OCI-LY7 (cell line): ENCODE measurements around the gene SRRM5. TPM values are rescaled to one million over a fixed set of nuclear protein-coding genes. Genes with fewer than 3 reads are reported as not detected.

Source experiments
- BruUV-seq: library from RNA; stranded (reverse); fragments of 400-500 nt; replicated peaks from 2 replicates; lab custom pipeline; 2021; lab: Mats Ljungman, UMichigan
- CTCF ChIA-PET: fragments of 300-600 bp; sonication (Branson Sonifier 250); formaldehyde crosslinking; loops from one replicate; lab custom pipeline; 2022; ENCODE audit warnings: antibody characterized with exemption; ENCODE audit not compliant: unreplicated experiment; lab: Charles Lee
- POLR2A ChIA-PET: fragments of 300-600 bp; sonication (Branson Sonifier 250); formaldehyde crosslinking; loops from one replicate; lab custom pipeline; 2022; ENCODE audit warnings: antibody characterized with exemption; lab: Charles Lee
- DNase-seq: peaks from one replicate; pipeline ENCODE4 v3.0.0-alpha.2; 2015; ENCODE audit warnings: low spot score
- H2AFZ ChIP-seq: fragments of 200-600 bp; sonication (generic), shearing (Covaris generic); 2 replicates; pipeline ENCODE4 v1.6.1; 2014; ENCODE audit warnings: mild to moderate bottlenecking, antibody characterized with exemption, low read length, moderate library complexity
- H3K27ac ChIP-seq: fragments of 200-600 bp; sonication (generic); 2 replicates; pipeline ENCODE4 v1.5.1; 2014; ENCODE audit warnings: mixed run types, low read depth, mild to moderate bottlenecking, moderate library complexity, low read length, inconsistent platforms; ENCODE audit not compliant: poor library complexity, severe bottlenecking
- H3K36me3 ChIP-seq: fragments of 200-600 bp; sonication (generic); 2 replicates; pipeline ENCODE4 v1.6.1; 2014; ENCODE audit warnings: mild to moderate bottlenecking, antibody characterized with exemption, low read length, moderate library complexity, mixed read lengths; ENCODE audit not compliant: insufficient read depth
- H3K4me1 ChIP-seq: fragments of 200-600 bp; sonication (generic); 2 replicates; pipeline ENCODE4 v1.5.1; 2014; ENCODE audit warnings: mild to moderate bottlenecking, low read length; ENCODE audit not compliant: insufficient read depth, poor library complexity, severe bottlenecking
- H3K4me2 ChIP-seq: fragments of 200-600 bp; sonication (generic); 2 replicates; pipeline ENCODE4 v1.6.1; 2014; ENCODE audit warnings: mild to moderate bottlenecking, low read length
- H3K4me3 ChIP-seq: fragments of 200-600 bp; sonication (generic); 2 replicates; pipeline ENCODE4 v1.5.1; 2014; ENCODE audit warnings: mild to moderate bottlenecking, low read depth, low read length; ENCODE audit not compliant: poor library complexity, severe bottlenecking
- H3K79me2 ChIP-seq: fragments of 200-600 bp; sonication (generic); 2 replicates; pipeline ENCODE4 v1.6.1; 2016; ENCODE audit warnings: low read depth, mild to moderate bottlenecking, low read length, moderate library complexity, mixed read lengths; ENCODE audit not compliant: insufficient read depth
- H3K9me2 ChIP-seq: fragments of 200-600 bp; sonication (generic); 2 replicates; pipeline ENCODE4 v1.6.1; 2016; ENCODE audit warnings: mild to moderate bottlenecking, low read length, mixed read lengths; ENCODE audit not compliant: insufficient read depth
- H3K9me3 ChIP-seq: fragments of 200-600 bp; sonication (generic); 2 replicates; pipeline ENCODE4 v1.6.1; 2014; ENCODE audit warnings: mild to moderate bottlenecking, mixed run types, low read length, mixed read lengths
- H4K20me1 ChIP-seq: fragments of 200-600 bp; sonication (generic); 2 replicates; pipeline ENCODE4 v1.6.1; 2014; ENCODE audit warnings: mild to moderate bottlenecking, antibody characterized with exemption, low read length, moderate library complexity, mixed read lengths; ENCODE audit not compliant: insufficient read depth
- EZH2phosphoT487 ChIP-seq: fragments of 200-600 bp; sonication (generic); IDR thresholded peaks from 2 replicates; pipeline ENCODE4 v1.6.1; 2018; ENCODE audit warnings: low read depth, borderline replicate concordance, mild to moderate bottlenecking, mixed run types, antibody characterized with exemption, low read length, moderate library complexity, mixed read lengths
- intact Hi-C: fragments of 100-400 bp; cut with micrococcal nuclease; formaldehyde crosslinking; loops from one replicate; pipeline ENCODE4 v1.10.0; 2022; ENCODE audit not compliant: unreplicated experiment
- total RNA-seq, 2 experiments: library from RNA; depleted of rRNA in 1 of 2; stranded (reverse); fragments of >200 nt in 1 of 2; shearing (Covaris generic) in 1 of 2; gene quantifications; 2 replicates each; pipeline ENCODE4 v1.2.3, GENCODE V29; 2014 to 2022
- TF ChIP-seq, protein P1 (sequence below): fragments of 200-600 bp; sonication (generic); conservative IDR thresholded peaks from 2 replicates; pipeline ENCODE4 v1.5.1; 2014; ENCODE audit warnings: mild to moderate bottlenecking, antibody characterized with exemption, low read length, moderate library complexity, mixed read lengths

The SRRM5 gene
- total RNA-seq, 2 experiments from 2014 or later = 0.61 to 0.73 TPM

DNA sequence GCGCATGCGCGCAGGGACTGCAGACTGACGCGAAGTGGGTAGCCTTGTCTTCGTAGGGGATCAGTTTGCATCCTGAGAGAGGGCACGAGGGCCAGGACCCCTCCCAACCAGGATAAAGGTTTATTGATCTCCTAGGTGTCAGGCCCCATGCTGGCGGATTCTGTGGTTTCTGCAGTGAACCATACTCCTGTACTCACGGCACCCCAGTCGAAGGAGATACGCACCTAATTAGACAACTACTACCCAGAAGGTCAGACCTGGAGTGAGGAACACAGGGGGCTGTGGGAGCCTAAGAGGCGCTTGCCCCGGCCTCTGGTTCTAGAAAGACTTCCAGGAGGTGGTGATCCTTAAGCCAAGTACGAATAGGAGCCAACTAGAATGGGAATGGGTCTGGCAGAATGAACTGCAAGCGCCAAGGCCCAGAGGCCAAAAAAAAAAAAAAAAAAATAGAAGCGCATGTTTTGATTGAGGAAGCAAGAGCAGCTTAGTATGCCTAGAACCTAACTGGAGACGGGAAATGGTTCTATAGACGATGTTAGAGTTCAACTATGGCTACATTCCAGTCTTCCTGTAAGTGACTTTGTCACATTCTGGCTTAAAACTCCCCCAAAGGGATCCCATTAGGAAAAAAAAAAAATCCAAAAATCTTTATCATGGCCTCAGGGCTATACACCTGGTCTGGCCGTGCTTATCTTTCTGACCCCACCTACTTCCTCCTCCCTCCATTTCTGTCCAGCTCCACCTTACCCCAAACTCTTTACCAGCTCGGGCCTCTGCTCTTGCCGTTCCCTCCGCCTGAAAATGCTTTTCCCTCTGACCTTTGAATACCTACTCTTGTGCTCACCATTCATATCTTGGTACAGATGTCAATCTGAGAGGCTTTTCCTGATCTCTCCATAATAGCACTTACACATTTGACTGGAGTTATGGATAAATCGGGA, 8.4 kb downstream of the SRRM5 start:
- intact Hi-C loops = no loop called here
- peak overlapping the region; percentile 12; the same call in 1 of the 2 replicates for H2AFZ ChIP-seq
- H3K4me1 ChIP-seq = peaks cover 19% of the 10 kb centered on the region
- peak overlapping the region; percentile 79 for H3K27ac ChIP-seq
- no peaks in the 10 kb centered on the region for H3K9me2 ChIP-seq
- H3K79me2 ChIP-seq = peaks cover 42% of the 10 kb centered on the region
- peak overlapping the region; percentile 89 for H3K4me2 ChIP-seq
- H3K4me3 ChIP-seq = peak overlapping the region; percentile 72
- POLR2A ChIA-PET = no interaction called here
- no peaks in the 10 kb centered on the region for H3K36me3 ChIP-seq
- no peaks in the 10 kb centered on the region for H3K9me3 ChIP-seq
- CTCF ChIA-PET = no interaction called here
- TF ChIP-seq EZH2phosphoT487 = no peak
- TF ChIP-seq, protein P1, sequence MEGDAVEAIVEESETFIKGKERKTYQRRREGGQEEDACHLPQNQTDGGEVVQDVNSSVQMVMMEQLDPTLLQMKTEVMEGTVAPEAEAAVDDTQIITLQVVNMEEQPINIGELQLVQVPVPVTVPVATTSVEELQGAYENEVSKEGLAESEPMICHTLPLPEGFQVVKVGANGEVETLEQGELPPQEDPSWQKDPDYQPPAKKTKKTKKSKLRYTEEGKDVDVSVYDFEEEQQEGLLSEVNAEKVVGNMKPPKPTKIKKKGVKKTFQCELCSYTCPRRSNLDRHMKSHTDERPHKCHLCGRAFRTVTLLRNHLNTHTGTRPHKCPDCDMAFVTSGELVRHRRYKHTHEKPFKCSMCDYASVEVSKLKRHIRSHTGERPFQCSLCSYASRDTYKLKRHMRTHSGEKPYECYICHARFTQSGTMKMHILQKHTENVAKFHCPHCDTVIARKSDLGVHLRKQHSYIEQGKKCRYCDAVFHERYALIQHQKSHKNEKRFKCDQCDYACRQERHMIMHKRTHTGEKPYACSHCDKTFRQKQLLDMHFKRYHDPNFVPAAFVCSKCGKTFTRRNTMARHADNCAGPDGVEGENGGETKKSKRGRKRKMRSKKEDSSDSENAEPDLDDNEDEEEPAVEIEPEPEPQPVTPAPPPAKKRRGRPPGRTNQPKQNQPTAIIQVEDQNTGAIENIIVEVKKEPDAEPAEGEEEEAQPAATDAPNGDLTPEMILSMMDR = no peak
- TSS peak; percentile 59 for BruUV-seq
- H4K20me1 ChIP-seq = no peaks in the 10 kb centered on the region
- DNase-seq = no peak

DNA sequence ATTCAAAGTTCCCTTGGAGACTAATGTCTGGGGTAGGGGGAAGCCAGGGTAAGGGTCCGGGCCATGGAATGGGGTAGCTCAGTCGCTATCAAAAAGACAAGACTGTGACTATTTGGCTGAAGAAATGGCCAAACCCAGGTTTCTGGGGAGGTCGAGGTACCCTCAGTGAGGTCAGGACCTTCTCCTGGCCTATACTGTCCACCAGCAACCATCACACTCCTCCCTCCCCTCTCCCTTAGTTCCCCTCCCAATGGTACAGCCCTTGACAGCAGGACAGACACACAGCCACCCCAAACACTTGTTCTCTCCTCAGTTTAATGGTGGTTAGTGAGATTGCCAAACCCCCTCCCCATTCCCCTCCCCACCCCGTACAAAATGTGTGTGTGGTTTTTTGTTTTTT, 10.2 kb downstream of the SRRM5 start:
- H4K20me1 ChIP-seq = no peaks in the 10 kb centered on the region
- H3K9me2 ChIP-seq = no peaks in the 10 kb centered on the region
- BruUV-seq = no TSS peak
- intact Hi-C loops = no loop called here
- peaks cover 19% of the 10 kb centered on the region for H3K4me1 ChIP-seq
- POLR2A ChIA-PET = interaction anchor here (0.7 kb wide), 1 partner anchor 47 kb away, joined by 3 read pairs; no protein-coding TSS in a partner anchor
- no peaks in the 10 kb centered on the region for H3K36me3 ChIP-seq
- no peak overlapping the region for H3K4me2 ChIP-seq
- peaks cover 25% of the 10 kb centered on the region for H3K79me2 ChIP-seq
- TF ChIP-seq, protein P1 = no peak
- no peak for TF ChIP-seq EZH2phosphoT487
- no peak for DNase-seq
- H2AFZ ChIP-seq = no peak overlapping the region
- no peak overlapping the region for H3K27ac ChIP-seq
- no peak overlapping the region for H3K4me3 ChIP-seq
- no peaks in the 10 kb centered on the region for H3K9me3 ChIP-seq
- CTCF ChIA-PET = no interaction called here

DNA sequence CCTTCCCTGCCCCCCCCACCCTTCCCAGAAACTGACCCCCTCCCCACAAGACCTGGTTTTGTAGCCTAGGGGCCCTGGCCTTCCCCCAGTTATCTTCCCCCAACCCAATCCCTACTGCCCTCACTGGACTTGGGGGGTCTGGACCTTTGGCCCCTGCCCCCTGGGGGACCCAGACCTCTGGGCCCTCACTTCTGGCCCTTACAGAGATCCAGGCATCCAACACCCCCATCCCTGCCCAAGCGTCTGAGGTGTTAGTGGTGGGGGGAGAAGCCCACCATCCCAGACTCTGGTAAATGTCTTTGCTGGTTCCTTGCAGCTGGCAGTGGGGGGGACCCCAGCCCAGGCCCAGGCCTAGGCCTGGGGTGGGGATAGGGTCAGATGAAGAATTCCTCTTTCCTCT, 11.1 kb downstream of the SRRM5 start:
- no TSS peak for BruUV-seq
- no peaks in the 10 kb centered on the region for H3K9me2 ChIP-seq
- ChIA-PET POLR2A (no interaction called here), CTCF (no interaction called here)
- H4K20me1 ChIP-seq = no peaks in the 10 kb centered on the region
- H3K36me3 ChIP-seq = no peaks in the 10 kb centered on the region
- intact Hi-C loops = no loop called here
- peaks cover 19% of the 10 kb centered on the region for H3K4me1 ChIP-seq
- H3K4me3 ChIP-seq = no peak overlapping the region
- TF ChIP-seq, protein P1 = no peak
- TF ChIP-seq EZH2phosphoT487 = no peak
- H3K4me2 ChIP-seq = no peak overlapping the region
- no peak overlapping the region for H3K27ac ChIP-seq
- peaks cover 17% of the 10 kb centered on the region for H3K79me2 ChIP-seq
- H2AFZ ChIP-seq = no peak overlapping the region
- no peaks in the 10 kb centered on the region for H3K9me3 ChIP-seq
- DNase-seq = no peak
